Endothelial cell of umbilical vein (primary cell): ENCODE measurements around the gene ANKRD36. TPM values are rescaled to one million over a fixed set of nuclear protein-coding genes. Genes with fewer than 3 reads are reported as not detected.
"Not testable (repeated sequence)": the region's sequence is repeated elsewhere in the genome, so short reads cannot be mapped to it uniquely, and the experiment has no call there.

ENCODE experiments used
- BruUV-seq: library from RNA; stranded (reverse); fragments of 400-500 nt; replicated peaks from 2 replicates; lab custom pipeline; 2021; lab: Mats Ljungman, UMichigan
- CTCF ChIA-PET: fragments of 300-600, 350-600 bp; sonication (Branson Sonifier 250); formaldehyde crosslinking; loops from one replicate; lab custom pipeline; 2021; ENCODE audit warnings: antibody characterized with exemption, inconsistent platforms; lab: Charles Lee
- POLR2A ChIA-PET: fragments of 300-600, 350-600 bp; sonication (Branson Sonifier 250); formaldehyde crosslinking; loops from one replicate; lab custom pipeline; 2021; ENCODE audit warnings: antibody characterized with exemption, inconsistent platforms; lab: Charles Lee
- DNase-seq: peaks from one replicate; pipeline ENCODE4 v3.0.0-alpha.2; 2011; ENCODE audit warnings: low read depth, low spot score
- FAIRE-seq: peaks from 2 replicates; lab custom pipeline; 2011; peaks lifted over from hg19 to GRCh38; lab: Jason Lieb, UNC
- H2AFZ ChIP-seq: 2 replicates; pipeline ENCODE4 v1.6.0; 2012; ENCODE audit warnings: low read depth, low read length, control low read depth, inconsistent platforms
- H3K27ac ChIP-seq: 2 replicates; pipeline ENCODE4 v1.5.1; 2011; ENCODE audit warnings: low read depth, mild to moderate bottlenecking, control low read depth, low read length, moderate library complexity; ENCODE audit not compliant: insufficient read depth
- H3K27me3 ChIP-seq, 2 experiments: 2 replicates each; pipeline versions ENCODE4 v1.6.0 to v1.6.1; 2011; ENCODE audit warnings: low read length in 2 of 2, mixed read lengths in 1 of 2; ENCODE audit not compliant: control insufficient read depth in 2 of 2, insufficient read depth in 2 of 2
- H3K36me3 ChIP-seq, 2 experiments: 2 replicates in 1 of 2; 3 replicates in 1 of 2; pipeline ENCODE4 v1.5.1; 2011; ENCODE audit warnings: low read length in 2 of 2, mild to moderate bottlenecking in 1 of 2, moderate library complexity in 1 of 2; ENCODE audit not compliant: control insufficient read depth in 2 of 2, insufficient read depth in 2 of 2; ENCODE audit errors: extremely low read depth in 1 of 2
- H3K4me1 ChIP-seq: 3 replicates; pipeline ENCODE4 v1.5.1; 2011; ENCODE audit warnings: mild to moderate bottlenecking, low read length; ENCODE audit not compliant: control insufficient read depth, insufficient read depth; ENCODE audit errors: extremely low read depth
- H3K4me2 ChIP-seq: 2 replicates; pipeline ENCODE4 v1.6.1; 2011; ENCODE audit warnings: low read length, control low read depth, mixed read lengths; ENCODE audit not compliant: insufficient read depth
- H3K4me3 ChIP-seq, 3 experiments: fragments of 200-600 bp in 1 of 3; sonication (generic), shearing (Covaris generic) in 1 of 3; replicated peaks in 1 of 3; 2 replicates each; pipeline ENCODE4 v1.5.1; 2011 to 2016; ENCODE audit warnings: control low read depth in 3 of 3, low read length in 3 of 3, mild to moderate bottlenecking in 2 of 3, inconsistent platforms in 1 of 3, low read depth in 1 of 3, moderate library complexity in 1 of 3; ENCODE audit not compliant: insufficient read depth in 1 of 3
- H3K79me2 ChIP-seq: 2 replicates; pipeline ENCODE4 v1.6.0; 2012; ENCODE audit warnings: low read length, inconsistent platforms; ENCODE audit not compliant: control insufficient read depth, insufficient read depth
- H3K9ac ChIP-seq: replicated peaks from 2 replicates; pipeline ENCODE3; 2011; ENCODE audit warnings: low read length, control low read depth; ENCODE audit not compliant: insufficient read depth; ENCODE audit errors: extremely low read depth
- H3K9me1 ChIP-seq: replicated peaks from 3 replicates; pipeline ENCODE4 v1.6.0; 2011; ENCODE audit warnings: mild to moderate bottlenecking, low read length; ENCODE audit not compliant: control insufficient read depth, insufficient read depth; ENCODE audit errors: extremely low read depth
- H3K9me3 ChIP-seq: replicated peaks from 2 replicates; pipeline ENCODE4 v1.5.1; 2012; ENCODE audit warnings: low read length, inconsistent platforms; ENCODE audit not compliant: control insufficient read depth, insufficient read depth
- H4K20me1 ChIP-seq: replicated peaks from 2 replicates; pipeline ENCODE3; 2011; ENCODE audit warnings: mild to moderate bottlenecking, low read length; ENCODE audit not compliant: control insufficient read depth, insufficient read depth; ENCODE audit errors: extremely low read depth
- FOS ChIP-seq: IDR thresholded peaks from 2 replicates; pipeline ENCODE4 v1.6.1; 2011; ENCODE audit warnings: mild to moderate bottlenecking, low read length, moderate library complexity, borderline replicate concordance; ENCODE audit not compliant: insufficient read depth
- GATA2 ChIP-seq: IDR thresholded peaks from 2 replicates; pipeline ENCODE4 v1.7.0; 2011; ENCODE audit warnings: low read depth, mild to moderate bottlenecking, moderate library complexity, mixed read lengths, low read length; ENCODE audit not compliant: insufficient read length, insufficient read depth
- dilution Hi-C: fragments of 300-500 bp; cut with MboI; formaldehyde crosslinking; loops from one replicate; pipeline ENCODE4 v1.15.0; 2019; ENCODE audit warnings: low sequenced_read_pairs; ENCODE audit not compliant: extremely low pct_ligation_motif_present
- intact Hi-C: fragments of 100-400 bp; cut with micrococcal nuclease; formaldehyde crosslinking; loops from one replicate; pipeline ENCODE4 v1.10.0; 2022
- polyA plus RNA-seq, 4 experiments: library from polyadenylated mRNA; depleted of rRNA in 3 of 4; stranded (reverse) in 3 of 4; unstranded in 1 of 4; fragments of >200 nt; gene quantifications; 2 replicates each; pipeline versions ENCODE4 v1.2.1 to v1.2.3, GENCODE V29; 2011 to 2012; ENCODE audit warnings: missing spikeins in 1 of 4
- total RNA-seq: library from RNA; stranded (reverse); gene quantifications from 2 replicates; pipeline ENCODE4 v1.2.3, GENCODE V29; 2021

The ANKRD36 gene
- total and polyA plus RNA-seq, 2 donors (not counting 3 experiments of a cell fraction or from before 2014, with no cell fraction given): 7.2 to 91.7 TPM

GRCh38 chr2:97197251-97197650 lies 84.3 kb downstream of the ANKRD36 start:
- peak; percentile 86 for DNase-seq
- H3K9ac ChIP-seq, dilution Hi-C loops, H3K27me3 ChIP-seq, BruUV-seq, H4K20me1 ChIP-seq, POLR2A ChIA-PET, H2AFZ ChIP-seq, H3K4me3 ChIP-seq, H3K36me3 ChIP-seq, H3K9me3 ChIP-seq, H3K79me2 ChIP-seq, H3K9me1 ChIP-seq, intact Hi-C loops, FAIRE-seq: not testable (repeated sequence)
- TF ChIP-seq FOS: peak; percentile 76
- CTCF ChIA-PET: interaction anchor here (1.0 kb wide), 1 partner anchor 13 kb away, joined by 8 read pairs; no protein-coding TSS in a partner anchor
- Histone ChIP-seq H3K4me1 (peaks cover 68% of the 10 kb centered on the region), H3K27ac (peak overlapping the region; percentile 55), H3K4me2 (peak overlapping the region; percentile 83)

DNA sequence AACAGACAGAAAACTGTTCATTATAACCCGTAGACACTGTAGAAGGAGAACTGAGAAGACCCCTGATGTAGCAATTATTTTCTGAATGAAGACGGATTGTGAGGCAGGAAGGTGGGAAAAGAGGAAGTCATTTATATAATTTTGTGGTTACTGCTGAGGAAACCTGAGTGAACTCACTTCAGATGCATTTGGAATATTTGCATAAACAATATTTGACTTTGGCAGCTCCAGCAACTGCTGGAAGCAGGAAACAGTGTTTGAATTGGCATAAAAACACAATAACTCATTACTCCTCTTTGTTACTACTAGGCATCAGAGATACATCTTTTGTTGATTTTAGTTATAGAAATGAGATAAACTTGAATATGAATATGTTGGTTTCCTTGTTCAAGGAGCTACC lies 87.9 kb downstream of the ANKRD36 start:
- peak; percentile 51 for DNase-seq
- intact Hi-C loops, H3K9me1 ChIP-seq, H3K9ac ChIP-seq, H2AFZ ChIP-seq, H3K36me3 ChIP-seq, dilution Hi-C loops, H3K79me2 ChIP-seq, BruUV-seq, FAIRE-seq, H3K9me3 ChIP-seq, H4K20me1 ChIP-seq, H3K27me3 ChIP-seq, POLR2A ChIA-PET, H3K4me3 ChIP-seq: not testable (repeated sequence)
- peak overlapping the region; percentile 62 for H3K4me2 ChIP-seq
- peak; percentile 29 for TF ChIP-seq FOS
- peak; percentile 73 for TF ChIP-seq GATA2
- CTCF ChIA-PET: interaction anchor here (0.9 to 1.7 kb wide), 2 partner anchors 9 to 390 kb away, joined by 4 to 5 read pairs; no protein-coding TSS in a partner anchor
- peak overlapping the region; percentile 50 for H3K27ac ChIP-seq
- H3K4me1 ChIP-seq: peaks cover 67% of the 10 kb centered on the region
